Endothelial cell (in vitro differentiated cells): ENCODE results near the gene LARGE2. TPM values are rescaled to one million over a fixed set of nuclear protein-coding genes. Genes with fewer than 3 reads are reported as not detected.

Source experiments
- DNase-seq: peaks from one replicate; pipeline ENCODE4 v3.0.0; 2021; ENCODE audit warnings: low spot score
- H3K27ac Mint-ChIP-seq: one replicate; pipeline ENCODE4 v1.8.0; 2021; ENCODE audit warnings: mixed read lengths, inconsistent platforms; ENCODE audit not compliant: unreplicated experiment
- H3K27me3 Mint-ChIP-seq: one replicate; pipeline ENCODE4 v1.8.0; 2021; ENCODE audit warnings: mild to moderate bottlenecking, moderate library complexity, mixed read lengths, inconsistent platforms; ENCODE audit not compliant: unreplicated experiment
- H3K36me3 Mint-ChIP-seq: one replicate; pipeline ENCODE4 v1.8.0; 2021; ENCODE audit warnings: mild to moderate bottlenecking, low read depth, mixed read lengths, inconsistent platforms; ENCODE audit not compliant: unreplicated experiment
- H3K4me1 Mint-ChIP-seq: one replicate; pipeline ENCODE4 v1.8.0; 2021; ENCODE audit warnings: mild to moderate bottlenecking, mixed read lengths, inconsistent platforms; ENCODE audit not compliant: unreplicated experiment
- H3K4me3 Mint-ChIP-seq: one replicate; pipeline ENCODE4 v1.8.0; 2021; ENCODE audit warnings: mild to moderate bottlenecking, mixed read lengths, inconsistent platforms; ENCODE audit not compliant: unreplicated experiment
- H3K9me3 Mint-ChIP-seq: one replicate; pipeline ENCODE4 v1.8.0; 2021; ENCODE audit warnings: mixed read lengths, inconsistent platforms; ENCODE audit not compliant: unreplicated experiment
- CTCF ChIP-seq: fragments of 200-600 bp; sonication (generic); IDR thresholded peaks from one replicate; pipeline ENCODE4 v1.5.0; 2021; ENCODE audit warnings: antibody characterized with exemption; ENCODE audit not compliant: unreplicated experiment
- total RNA-seq: library from RNA; stranded (reverse); fragmentation: NEBNext Ultra II Directional; extraction: Animal tissue kit (Norgen Biotek cat#: 25700); gene quantifications from one replicate; pipeline ENCODE4 v1.2.1, GENCODE V29; 2021; ENCODE audit not compliant: unreplicated experiment

Gene LARGE2
- total RNA-seq, 1 donor from 2014 or later: 0.95 TPM

GRCh38 chr11:45937916-45938315, 15.5 kb downstream of the LARGE2 start:
- Mint-ChIP-seq H3K27me3 (no peaks in the 10 kb centered on the region), H3K27ac (no peak overlapping the region)

GRCh38 chr11:45939836-45940235, 17.4 kb downstream of the LARGE2 start:
- Mint-ChIP-seq H3K27me3 (peaks cover 2% of the 10 kb centered on the region), H3K36me3 (peaks cover 5% of the 10 kb centered on the region), H3K27ac (no peak overlapping the region), H3K4me3 (no peak overlapping the region), H3K4me1 (no peaks in the 10 kb centered on the region), H3K9me3 (no peaks in the 10 kb centered on the region)
- TF ChIP-seq CTCF: no peak
- DNase-seq: no peak

More at GRCh38 chr11:45937916-45938315, 15.5 kb downstream of the LARGE2 start:
- Mint-ChIP-seq H3K9me3 (no peaks in the 10 kb centered on the region), H3K4me1 (no peaks in the 10 kb centered on the region), H3K4me3 (no peak overlapping the region), H3K36me3 (peaks cover 5% of the 10 kb centered on the region)
- no peak for TF ChIP-seq CTCF
- no peak for DNase-seq

- Mint-ChIP-seq H3K4me1 (no peaks in the 10 kb centered on the region), H3K4me3 (no peak overlapping the region), H3K27ac (no peak overlapping the region), H3K9me3 (no peaks in the 10 kb centered on the region), H3K36me3 (peaks cover 12% of the 10 kb centered on the region), H3K27me3 (peaks cover 6% of the 10 kb centered on the region)
- no peak for DNase-seq
- TF ChIP-seq CTCF: no peak
Observed at GRCh38 chr11:45941285-45941684, 18.8 kb downstream of the LARGE2 start.

GRCh38 chr11:45942381-45942780, 19.9 kb downstream of the LARGE2 start:
- no peak for DNase-seq
- TF ChIP-seq CTCF: no peak
- Mint-ChIP-seq H3K27me3 (peaks cover 6% of the 10 kb centered on the region), H3K9me3 (no peaks in the 10 kb centered on the region), H3K4me3 (no peak overlapping the region), H3K36me3 (peaks cover 7% of the 10 kb centered on the region), H3K27ac (no peak overlapping the region), H3K4me1 (no peaks in the 10 kb centered on the region)

- Mint-ChIP-seq H3K27me3 (peaks cover 6% of the 10 kb centered on the region), H3K36me3 (peaks cover 17% of the 10 kb centered on the region), H3K9me3 (no peaks in the 10 kb centered on the region), H3K27ac (no peak overlapping the region), H3K4me3 (peak overlapping the region; percentile 40), H3K4me1 (no peaks in the 10 kb centered on the region)
- no peak for DNase-seq
- TF ChIP-seq CTCF: no peak
Observed at GRCh38 chr11:45945397-45945999, 23.0 kb downstream of the LARGE2 start.
